ENCODE measurements around the gene TEAD4. TPM values are rescaled to one million over a fixed set of nuclear protein-coding genes. Genes with fewer than 3 reads are reported as not detected.

The TEAD4 gene
- total RNA-seq, 2 donors from 2014 or later = 14.1 to 35.3 TPM

- DNase-seq (ENCODE audit: low spot score) = no peak
- intact Hi-C loops (cut with DNase I) = no loop called here
These were observed 81.7 kb downstream of the TEAD4 start for GRCh38 chr12:3040663-3041544.

DNA sequence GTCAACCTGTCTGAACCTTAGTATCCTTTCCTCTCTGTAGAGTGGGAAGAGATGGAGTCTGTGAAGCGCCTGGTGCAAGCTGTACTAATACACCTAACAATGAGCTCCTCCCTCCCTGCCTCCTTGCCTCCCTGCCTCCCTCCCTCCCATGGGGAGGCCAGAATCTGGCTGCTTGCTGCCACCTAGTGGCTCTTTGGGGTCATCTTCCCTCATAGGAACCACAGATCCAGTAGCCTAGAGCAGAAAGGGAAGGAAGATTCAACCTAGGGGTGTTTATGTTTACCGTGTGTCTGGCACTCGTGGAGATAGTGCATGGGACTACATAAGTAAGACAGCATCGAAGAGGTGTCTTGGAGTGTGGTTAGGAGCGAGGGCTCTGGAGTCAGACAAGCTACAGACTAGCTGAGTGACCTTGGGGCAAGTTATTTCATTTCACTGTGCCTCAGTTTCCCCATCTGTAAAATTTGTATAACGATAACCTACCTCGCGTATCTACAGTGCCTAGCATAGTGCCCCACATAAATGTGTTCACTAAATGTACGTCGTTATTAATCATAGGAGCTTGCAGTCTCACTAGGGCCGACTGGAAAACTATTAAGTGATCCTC lies 82.5 kb downstream of the TEAD4 start:
- intact Hi-C loops (cut with DNase I) = no loop called here
- DNase-seq (ENCODE audit: low spot score) = no peak

DNA sequence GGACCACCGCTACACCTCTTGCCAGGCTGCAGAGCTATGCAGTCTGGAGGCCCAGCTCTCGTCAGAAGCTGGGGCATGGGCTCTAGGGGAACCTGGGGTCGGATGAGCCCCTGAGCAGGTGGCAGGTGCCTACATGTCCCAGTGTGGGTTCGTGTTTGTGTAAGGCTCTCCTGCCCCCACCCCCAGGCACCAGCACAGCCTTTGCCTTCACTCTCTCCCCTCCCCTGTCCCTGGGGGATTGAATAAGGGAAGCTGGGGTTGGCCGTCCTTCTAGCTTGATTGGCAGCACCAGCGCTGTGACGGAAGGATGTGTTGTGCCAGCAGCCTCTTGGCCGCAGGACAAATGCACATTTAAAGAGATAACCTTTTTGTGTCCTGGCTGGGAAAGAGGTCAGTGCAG lies 83.2 kb downstream of the TEAD4 start:
- DNase-seq (ENCODE audit: low spot score) = no peak
- intact Hi-C loops (cut with DNase I) = no loop called here

DNA sequence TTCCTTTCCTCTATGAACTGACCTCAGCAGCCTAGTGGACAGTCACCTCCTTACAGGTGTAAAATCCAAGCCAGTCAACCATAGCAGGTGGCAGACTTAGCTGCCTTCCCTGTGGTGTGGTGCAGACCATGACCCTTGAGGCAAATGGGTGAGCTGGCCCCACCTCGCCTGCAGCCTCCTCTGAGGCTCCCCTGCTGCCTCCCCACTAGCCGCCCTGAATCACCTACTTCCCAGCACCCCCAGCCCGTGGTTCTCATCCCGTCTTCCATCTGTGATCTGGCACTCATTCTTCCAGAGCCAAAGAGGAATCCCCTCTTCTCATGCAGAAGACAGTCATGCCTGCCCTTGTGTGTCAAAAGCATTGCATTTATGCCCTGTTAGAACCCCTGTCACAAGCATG lies 83.6 kb downstream of the TEAD4 start:
- intact Hi-C loops (cut with DNase I) = no loop called here
- DNase-seq (ENCODE audit: low spot score) = no peak

DNA sequence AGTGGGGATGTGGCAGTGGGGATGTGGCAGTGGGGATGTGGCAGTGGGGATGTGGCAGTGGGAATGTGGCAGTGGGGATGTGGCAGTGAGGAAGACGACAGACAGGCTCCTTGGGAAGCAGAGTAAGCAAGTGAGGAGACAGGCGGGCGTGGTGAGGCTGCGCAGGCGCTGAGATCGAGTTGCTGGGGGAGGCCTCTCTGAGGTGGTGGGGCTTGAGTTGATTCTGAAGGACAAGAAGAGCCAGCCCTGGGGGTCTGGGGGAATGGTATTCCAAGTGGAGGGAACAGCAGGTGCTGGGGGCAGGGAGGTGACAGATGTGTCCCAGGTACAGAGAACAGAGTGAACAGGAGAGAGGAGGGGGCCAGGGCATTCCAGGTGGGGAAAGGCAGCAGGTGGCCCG lies 84.2 kb downstream of the TEAD4 start:
- intact Hi-C loops (cut with DNase I) = no loop called here
- DNase-seq (ENCODE audit: low spot score) = no peak

GRCh38 chr12:3044141-3044630 lies 85.0 kb downstream of the TEAD4 start:
- DNase-seq (ENCODE audit: low spot score) = peak; percentile 52
- intact Hi-C loops (cut with DNase I) = no loop called here

GRCh38 chr12:3045494-3045893 lies 86.3 kb downstream of the TEAD4 start:
- intact Hi-C loops (cut with DNase I) = no loop called here
- peak; percentile 26 for DNase-seq (ENCODE audit: low spot score)

- DNase-seq (ENCODE audit: low spot score) = peak; percentile 17
These were observed 86.8 kb downstream of the TEAD4 start for GRCh38 chr12:3045989-3046388.

GRCh38 chr12:3046441-3047200 lies 87.4 kb downstream of the TEAD4 start:
- peak; percentile 62 for DNase-seq (ENCODE audit: low spot score)

More at GRCh38 chr12:3045989-3046388, 86.8 kb downstream of the TEAD4 start:
- intact Hi-C loops (cut with DNase I) = no loop called here

GRCh38 chr12:3047961-3048360 lies 88.8 kb downstream of the TEAD4 start:
- intact Hi-C loops (cut with DNase I) = no loop called here
- DNase-seq (ENCODE audit: low spot score) = peak; percentile 61

More at GRCh38 chr12:3046441-3047200, 87.4 kb downstream of the TEAD4 start:
- intact Hi-C loops (cut with DNase I) = no loop called here

DNA sequence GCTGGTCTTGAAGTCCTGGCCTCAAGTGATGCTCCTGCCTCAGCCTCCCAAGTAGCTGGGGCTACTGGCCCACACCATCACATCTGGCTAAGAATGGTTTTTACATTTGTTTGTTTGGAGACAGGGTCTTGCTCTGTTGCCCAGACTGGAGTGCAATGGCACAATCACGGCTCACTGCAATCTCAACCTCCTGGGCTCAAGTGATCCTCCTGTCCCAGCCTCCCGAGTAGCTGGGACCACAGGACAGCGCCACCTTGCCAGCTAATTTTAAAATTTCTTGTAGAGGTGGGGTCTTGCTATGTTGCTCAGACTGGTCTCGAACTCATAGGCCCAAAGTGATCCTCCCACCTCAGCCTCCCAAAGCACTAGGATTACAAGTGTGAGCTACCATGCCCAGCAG lies 89.3 kb downstream of the TEAD4 start:
- intact Hi-C loops (cut with DNase I) = no loop called here
- DNase-seq (ENCODE audit: low spot score) = peak; percentile 31

GRCh38 chr12:3049176-3049575 lies 90.0 kb downstream of the TEAD4 start:
- no peak for DNase-seq (ENCODE audit: low spot score)
- intact Hi-C loops (cut with DNase I) = no loop called here

- DNase-seq (ENCODE audit: low spot score) = no peak
- intact Hi-C loops (cut with DNase I) = no loop called here
These were observed 90.5 kb downstream of the TEAD4 start for GRCh38 chr12:3049611-3050249.

GRCh38 chr12:3054374-3054773 lies 95.2 kb downstream of the TEAD4 start:
- DNase-seq (ENCODE audit: low spot score) = no peak
- intact Hi-C loops (cut with DNase I) = no loop called here

DNA sequence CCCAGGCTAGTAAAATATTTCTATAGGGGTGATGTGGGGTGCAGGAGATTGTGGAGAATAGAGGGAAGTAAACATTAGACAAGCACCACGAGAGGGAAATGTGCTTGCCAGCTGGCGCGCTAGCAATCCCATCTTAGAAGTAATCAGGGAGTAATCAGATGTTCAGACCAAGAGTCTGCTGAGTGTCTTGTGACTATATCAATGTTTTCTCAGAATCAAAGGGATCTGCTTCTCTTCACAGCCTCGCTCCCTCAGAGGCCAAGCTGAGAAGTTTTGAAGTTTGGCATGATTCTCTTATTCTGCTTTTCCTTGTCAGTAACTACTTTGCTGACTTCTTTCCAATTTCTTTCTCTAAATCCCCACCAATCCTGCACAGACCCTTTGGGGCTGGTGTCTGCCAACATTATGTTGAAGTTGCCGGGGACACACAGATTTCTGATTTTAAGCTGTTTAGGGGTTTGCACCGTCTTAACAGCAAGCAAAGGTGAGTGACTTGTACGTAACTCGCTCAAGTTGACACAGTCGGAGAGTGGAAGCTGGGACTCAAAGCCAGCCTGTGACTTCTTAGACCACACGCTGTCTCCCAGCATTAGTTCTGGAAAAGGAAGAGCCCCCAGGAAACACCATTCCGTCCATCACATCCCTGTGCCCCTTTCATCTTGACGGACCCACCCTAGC lies 96.0 kb downstream of the TEAD4 start:
- DNase-seq (ENCODE audit: low spot score) = no peak
- intact Hi-C loops (cut with DNase I) = no loop called here

- intact Hi-C loops (cut with DNase I) = no loop called here
- DNase-seq (ENCODE audit: low spot score) = no peak
These were observed 96.7 kb downstream of the TEAD4 start for GRCh38 chr12:3055704-3056467.

DNA sequence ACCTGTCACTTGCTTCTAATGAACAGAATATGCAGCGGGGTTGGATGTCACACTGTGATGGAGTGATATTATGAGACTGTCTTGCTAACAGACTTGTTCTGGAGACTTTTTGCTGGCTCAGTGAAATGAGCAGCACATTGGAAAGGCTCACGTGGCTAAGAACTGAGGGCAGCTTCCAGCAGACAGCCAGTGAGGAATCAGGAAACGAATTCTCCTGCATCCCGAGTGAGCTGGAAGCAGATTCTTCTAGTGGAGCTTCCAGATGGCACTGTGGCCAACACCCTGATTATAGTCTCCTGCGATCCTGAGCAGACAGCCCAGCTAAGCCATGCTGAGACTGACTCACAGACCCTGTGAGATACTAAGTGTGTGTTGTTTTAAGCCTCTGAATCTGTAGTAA lies 101.9 kb downstream of the TEAD4 start:
- intact Hi-C loops (cut with DNase I) = no loop called here
- no peak for DNase-seq (ENCODE audit: low spot score)

DNA sequence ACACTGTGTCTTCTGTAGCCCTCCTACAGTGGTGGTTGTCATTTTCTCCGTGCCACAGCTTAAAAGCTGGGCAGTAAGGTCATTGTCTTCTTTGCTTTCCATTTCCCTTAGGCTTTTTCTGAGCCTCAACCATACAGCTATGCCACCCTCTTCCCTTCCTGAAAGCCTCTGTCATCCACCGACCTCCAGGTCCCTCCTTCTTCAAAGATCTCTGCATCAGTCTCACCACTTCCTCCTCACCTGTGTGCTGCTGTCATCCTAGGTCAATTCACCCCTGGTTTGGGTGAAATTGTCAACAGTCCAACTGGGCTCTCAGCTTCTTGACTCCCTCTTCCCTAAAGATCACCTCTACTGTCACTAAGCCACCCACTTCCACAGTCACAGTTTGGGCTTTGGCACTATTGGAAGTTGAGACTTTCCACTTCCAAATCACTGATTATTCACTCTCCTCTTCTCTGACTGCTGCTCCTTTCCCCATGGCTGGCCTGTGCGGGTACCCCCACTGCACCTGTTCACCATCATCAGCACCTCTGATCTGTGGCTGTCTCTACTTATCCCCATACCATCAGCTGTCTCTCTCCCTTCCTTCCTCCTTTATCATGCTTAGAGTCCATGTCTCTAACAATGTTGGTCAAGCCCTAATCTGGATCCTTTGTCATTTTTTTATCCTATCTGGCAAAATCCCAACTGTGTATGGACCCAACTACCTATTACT lies 102.5 kb downstream of the TEAD4 start:
- intact Hi-C loops (cut with DNase I) = no loop called here
- DNase-seq (ENCODE audit: low spot score) = no peak

All from posterior vena cava (tissue), 2 donors.